Nephron (organoid): ENCODE data around the gene RBP4.

Source experiments
- H3K27ac Mint-ChIP-seq, 3 experiments: 2 replicates each; pipeline ENCODE4 v1.8.0; 2020; ENCODE audit warnings: mixed read lengths in 3 of 3, mild to moderate bottlenecking in 2 of 3, moderate library complexity in 1 of 3
- H3K27me3 Mint-ChIP-seq: 2 replicates; pipeline ENCODE4 v1.8.0; 2021; ENCODE audit warnings: low read depth, mild to moderate bottlenecking, moderate library complexity, mixed read lengths
- H3K36me3 Mint-ChIP-seq: 2 replicates; pipeline ENCODE4 v1.8.0; 2020; ENCODE audit warnings: low read depth, mixed read lengths
- H3K4me1 Mint-ChIP-seq: 2 replicates; pipeline ENCODE4 v1.8.0; 2020; ENCODE audit warnings: mixed read lengths
- H3K4me3 Mint-ChIP-seq, 3 experiments: 2 replicates each; pipeline ENCODE4 v1.8.0; 2020; ENCODE audit warnings: mild to moderate bottlenecking in 3 of 3, mixed read lengths in 3 of 3, moderate library complexity in 2 of 3
- H3K9me3 Mint-ChIP-seq: 2 replicates; pipeline ENCODE4 v1.8.0; 2020; ENCODE audit warnings: mixed read lengths
- CTCF ChIP-seq, 3 experiments: fragments of 200-600 bp; sonication (generic); IDR thresholded peaks; one replicate each; pipeline ENCODE4 v1.5.0; 2021; ENCODE audit warnings: antibody characterized with exemption in 3 of 3; ENCODE audit not compliant: unreplicated experiment in 3 of 3

Gene RBP4

DNA sequence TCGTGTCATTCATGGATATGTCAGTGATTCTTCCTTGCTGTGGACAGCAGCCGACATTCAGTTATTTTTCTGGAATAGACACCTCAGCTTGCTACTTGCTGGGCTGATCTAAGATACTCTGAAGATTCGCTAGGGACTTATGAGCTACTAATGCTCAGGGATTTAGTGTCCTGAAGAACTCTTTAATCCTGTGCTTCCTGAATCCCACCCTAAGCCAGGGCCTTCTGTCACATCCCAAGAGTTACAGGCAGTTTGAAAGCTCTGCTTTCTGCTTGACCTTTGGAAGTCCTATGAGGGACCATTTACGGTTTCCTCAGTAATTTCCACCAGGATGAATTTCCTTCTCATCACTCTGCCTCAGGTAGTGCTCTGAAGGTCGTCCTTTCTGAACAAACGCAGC, 11.3 kb upstream of the RBP4 start, which contains the start of gene PDE6C:
Gene PDE6C, plus strand, starts transcription at position 227 of the 400 bp plus-strand sequence. CDS start 189 bp downstream, outside the sequence.
- Mint-ChIP-seq H3K9me3 (no peaks in the 10 kb centered on the region), H3K27me3 (peaks cover 10% of the 10 kb centered on the region), H3K36me3 (no peaks in the 10 kb centered on the region), H3K4me1 (no peaks in the 10 kb centered on the region), H3K27ac (no peak within 1 kb of the TSS), H3K4me3 (no peak within 1 kb of the TSS)
- TF ChIP-seq CTCF (IDR thresholded peaks at IDR 0.05; ENCODE audit: unreplicated experiment in 3 of 3), result no peak

GRCh38 chr10:93608421-93608820, 7.4 kb upstream of the RBP4 start:
- no peak overlapping the region for H3K27ac Mint-ChIP-seq
- no peaks in the 10 kb centered on the region for H3K4me1 Mint-ChIP-seq
- no peaks in the 10 kb centered on the region for H3K36me3 Mint-ChIP-seq
- no peaks in the 10 kb centered on the region for H3K9me3 Mint-ChIP-seq
- peaks cover 42% of the 10 kb centered on the region for H3K27me3 Mint-ChIP-seq
- H3K4me3 Mint-ChIP-seq, result no peak overlapping the region
- TF ChIP-seq CTCF (IDR thresholded peaks at IDR 0.05; ENCODE audit: unreplicated experiment in 3 of 3), result no peak

DNA sequence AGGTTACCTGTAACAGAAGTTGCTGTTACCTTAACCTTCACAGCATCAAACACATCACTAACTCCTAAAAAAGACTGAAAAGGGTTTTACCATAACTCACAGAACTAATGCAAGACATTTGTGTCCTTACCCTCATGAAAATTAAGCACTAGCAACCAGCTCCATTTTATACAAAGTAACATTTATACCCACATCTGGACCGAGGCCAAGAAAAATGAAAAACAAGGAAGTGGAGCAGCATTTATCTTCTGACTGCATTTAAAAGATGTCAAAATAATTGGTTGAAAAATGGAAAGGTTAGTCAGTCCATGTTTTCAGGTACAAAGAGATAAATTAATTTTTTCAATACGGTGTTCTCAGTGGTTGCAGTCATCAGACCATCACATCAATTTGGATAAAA, 3.1 kb upstream of the RBP4 start:
- H3K4me3 Mint-ChIP-seq, result no peak overlapping the region
- no peak for TF ChIP-seq CTCF (IDR thresholded peaks at IDR 0.05; ENCODE audit: unreplicated experiment in 3 of 3)
- peaks cover 5% of the 10 kb centered on the region for H3K4me1 Mint-ChIP-seq
- no peaks in the 10 kb centered on the region for H3K36me3 Mint-ChIP-seq
- H3K27ac Mint-ChIP-seq, result no peak overlapping the region
- peaks cover 82% of the 10 kb centered on the region for H3K27me3 Mint-ChIP-seq
- H3K9me3 Mint-ChIP-seq, result no peaks in the 10 kb centered on the region

DNA sequence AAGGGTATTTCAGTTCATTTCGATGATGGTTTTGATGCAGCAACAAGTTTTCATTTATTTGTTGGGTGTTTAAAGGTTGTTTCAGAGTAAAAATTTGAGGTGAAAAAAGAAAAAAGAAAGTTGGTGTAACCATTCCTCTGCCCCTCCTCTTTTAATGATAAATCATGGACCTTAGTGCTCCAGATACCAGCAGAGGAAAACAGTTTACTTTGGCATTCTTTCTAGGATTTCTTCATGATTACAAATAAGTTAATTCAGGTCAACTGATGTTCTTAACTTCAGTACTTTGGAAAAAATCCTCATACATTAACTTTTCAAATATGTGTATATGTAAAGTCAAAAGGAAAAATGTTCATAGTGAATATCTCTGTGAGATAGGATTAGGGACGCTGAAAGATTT, 2.0 kb upstream of the RBP4 start:
- no peak for TF ChIP-seq CTCF (IDR thresholded peaks at IDR 0.05; ENCODE audit: unreplicated experiment in 3 of 3)
- Mint-ChIP-seq H3K4me3 (peak overlapping the region in 1 of 3 experiments; percentile 46), H3K36me3 (no peaks in the 10 kb centered on the region), H3K9me3 (no peaks in the 10 kb centered on the region), H3K27me3 (peaks cover 90% of the 10 kb centered on the region), H3K27ac (no peak overlapping the region), H3K4me1 (peaks cover 5% of the 10 kb centered on the region)

DNA sequence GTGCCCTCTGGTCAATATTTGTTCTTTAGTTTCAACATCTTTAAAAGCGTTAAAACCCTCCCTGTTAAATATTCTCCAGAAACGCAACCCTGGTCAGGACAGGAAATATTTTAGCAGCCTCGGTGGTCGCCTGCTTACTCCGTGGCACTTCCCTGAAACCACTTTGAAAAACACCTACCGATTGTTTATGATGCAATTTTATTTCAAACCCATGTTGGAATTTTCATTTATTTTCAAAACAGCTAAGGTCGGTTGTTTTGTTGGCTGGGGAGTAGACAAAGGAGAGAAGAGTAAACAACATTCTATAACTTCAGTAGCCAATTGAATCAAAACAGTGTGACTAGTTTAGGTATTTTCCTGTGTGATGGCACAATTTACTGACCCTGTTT, 733 bp upstream of the RBP4 start:
- Mint-ChIP-seq H3K9me3 (no peaks in the 10 kb centered on the region), H3K27ac (no peak overlapping the region), H3K36me3 (no peaks in the 10 kb centered on the region), H3K4me3 (peak overlapping the region; percentile 71 to 81 (median 75)), H3K27me3 (peaks cover 86% of the 10 kb centered on the region), H3K4me1 (peaks cover 5% of the 10 kb centered on the region)
- no peak for TF ChIP-seq CTCF (IDR thresholded peaks at IDR 0.05; ENCODE audit: unreplicated experiment in 3 of 3)

- peaks cover 5% of the 10 kb centered on the region for H3K4me1 Mint-ChIP-seq
- no peaks in the 10 kb centered on the region for H3K36me3 Mint-ChIP-seq
- peaks cover 81% of the 10 kb centered on the region for H3K27me3 Mint-ChIP-seq
- peak overlapping the region; percentile 66 to 79 (median 71) for H3K4me3 Mint-ChIP-seq
- H3K9me3 Mint-ChIP-seq, result no peaks in the 10 kb centered on the region
- no peak for TF ChIP-seq CTCF (IDR thresholded peaks at IDR 0.05; ENCODE audit: unreplicated experiment in 3 of 3)
- H3K27ac Mint-ChIP-seq, result no peak overlapping the region
These were observed 439 bp downstream of the RBP4 start for GRCh38 chr10:93600446-93601145.
